Pancreas (tissue), 10 donors: ENCODE data around the gene SPEM1. TPM values are rescaled to one million over a fixed set of nuclear protein-coding genes. Genes with fewer than 3 reads are reported as not detected.

Experiments used
- ATAC-seq, 4 donors: fragments of 200-7000 bp; cut with Tn5 transposase; one replicate each; pipeline versions ENCODE4 v1.8.0 to v1.9.1; 2020; ENCODE audit warnings: mild to moderate bottlenecking in 4 of 4, moderate library complexity in 4 of 4
- DNase-seq, 6 donors: peaks; one replicate each; pipeline ENCODE4 v3.0.0-alpha.2; 2020
- FAIRE-seq: peaks from 2 replicates; lab custom pipeline; 2012; peaks lifted over from hg19 to GRCh38; lab: Jason Lieb, UNC
- H3K27ac ChIP-seq, 4 donors: fragments of 200-600 bp; sonication (generic); 1 replicate in 3 of 4; 2 replicates in 1 of 4; pipeline versions ENCODE4 v1.5.0 to v1.8.0; 2020
- H3K27me3 ChIP-seq, 4 donors: fragments of 200-600 bp; one replicate each; pipeline ENCODE4 v1.8.0; 2021
- H3K36me3 ChIP-seq, 3 donors: fragments of 200-600 bp; sonication (generic) in 1 of 3; one replicate each; pipeline versions ENCODE4 v1.5.0 to v1.8.0; 2020 to 2021
- H3K4me1 ChIP-seq, 3 donors: fragments of 200-600 bp; one replicate each; pipeline ENCODE4 v1.8.0; 2021
- H3K4me3 ChIP-seq, 4 donors: fragments of 200-600 bp; sonication (generic) in 2 of 4; one replicate each; pipeline versions ENCODE4 v1.5.0 to v1.8.0; 2020 to 2021
- H3K9me3 ChIP-seq, 4 donors: fragments of 200-600 bp; one replicate each; pipeline ENCODE4 v1.8.0; 2021
- WGBS, 2 donors: extraction: QIAGEN DNeasy Blood & Tissue Kit; methylation state at CpG; one replicate each; pipeline ENCODE4 v1.1.7; 2013; 5-methylcytosine and 5-hydroxymethylcytosine counted together
- intact Hi-C, 3 donors: fragments of 100-400 bp; cut with DNase I; formaldehyde crosslinking; loops; one replicate each; pipeline versions ENCODE4 v1.11.1 to v1.14.2; 2022
- polyA plus RNA-seq, 2 donors: library from polyadenylated mRNA; stranded (reverse); fragments of 200-250 nt; gene quantifications; one replicate each; pipeline ENCODE4 v1.2.3, GENCODE V29; 2013
- total RNA-seq, 6 donors: library from RNA; stranded (reverse); fragmentation: NEBNext Ultra II Directional in 4 of 6; extraction: Animal tissue kit (Norgen Biotek cat#: 25700) in 4 of 6; gene quantifications; one replicate each; pipeline versions ENCODE4 v1.2.1 to v1.2.4, GENCODE V29; 2021 to 2023
- TF ChIP-seq, protein P1 (sequence below), 4 donors: fragments of 200-600 bp; sonication (generic) in 3 of 4; IDR thresholded peaks; one replicate each; pipeline versions ENCODE4 v1.5.0 to v1.8.0; 2021; ENCODE audit warnings: antibody characterized with exemption in 4 of 4
- donor health status: healthy with polysubstance abuse.
- donor health status: DM: no; HTN: no; CAD: no; lungs with moderate emphysema.
- donor health status: DM: no; HTN: no; CAD: no.
- donor health status: control.
- donor health status: control.
- donor health status: Bipolar disorder and iron deficiency.
- donor health status: DM: yes; HTN: yes; CAD: no.
- donor health status: DM: no; HTN: no; CAD: no.
- donor health status: DM: no; HTN: no; CAD: no.
- donor health status: DM: yes; HTN: yes; CAD: no.

The SPEM1 gene
- total and polyA plus RNA-seq, 8 donors = not detected

DNA sequence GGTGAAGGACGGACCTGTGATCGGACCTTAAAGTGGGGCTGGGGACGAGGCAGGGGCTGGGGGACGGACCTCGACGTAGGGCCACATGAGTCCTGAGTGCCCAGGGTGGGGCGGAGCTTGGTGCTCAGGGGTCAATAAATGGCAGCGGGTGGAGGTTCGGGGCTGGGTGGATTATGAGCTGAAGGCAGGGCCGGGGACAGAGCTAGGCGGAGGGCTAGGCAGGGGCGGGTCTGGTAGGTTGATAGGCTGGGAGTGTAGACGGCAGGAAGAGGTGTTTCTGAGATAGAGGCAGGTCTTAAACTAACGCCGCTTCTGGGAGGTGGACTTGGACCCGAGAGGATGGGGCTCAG is 25.5 kb downstream of the SPEM1 start:
- TF ChIP-seq, protein P1, sequence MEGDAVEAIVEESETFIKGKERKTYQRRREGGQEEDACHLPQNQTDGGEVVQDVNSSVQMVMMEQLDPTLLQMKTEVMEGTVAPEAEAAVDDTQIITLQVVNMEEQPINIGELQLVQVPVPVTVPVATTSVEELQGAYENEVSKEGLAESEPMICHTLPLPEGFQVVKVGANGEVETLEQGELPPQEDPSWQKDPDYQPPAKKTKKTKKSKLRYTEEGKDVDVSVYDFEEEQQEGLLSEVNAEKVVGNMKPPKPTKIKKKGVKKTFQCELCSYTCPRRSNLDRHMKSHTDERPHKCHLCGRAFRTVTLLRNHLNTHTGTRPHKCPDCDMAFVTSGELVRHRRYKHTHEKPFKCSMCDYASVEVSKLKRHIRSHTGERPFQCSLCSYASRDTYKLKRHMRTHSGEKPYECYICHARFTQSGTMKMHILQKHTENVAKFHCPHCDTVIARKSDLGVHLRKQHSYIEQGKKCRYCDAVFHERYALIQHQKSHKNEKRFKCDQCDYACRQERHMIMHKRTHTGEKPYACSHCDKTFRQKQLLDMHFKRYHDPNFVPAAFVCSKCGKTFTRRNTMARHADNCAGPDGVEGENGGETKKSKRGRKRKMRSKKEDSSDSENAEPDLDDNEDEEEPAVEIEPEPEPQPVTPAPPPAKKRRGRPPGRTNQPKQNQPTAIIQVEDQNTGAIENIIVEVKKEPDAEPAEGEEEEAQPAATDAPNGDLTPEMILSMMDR (IDR thresholded peaks at IDR 0.05) = no peak
- peak in 1 of 6 donors; percentile 69 for DNase-seq
- no peaks in the 10 kb centered on the region for H3K9me3 ChIP-seq
- peak overlapping the region in 1 of 4 donors; percentile 29 for H3K27ac ChIP-seq
- no peaks in the 10 kb centered on the region for H3K27me3 ChIP-seq
- H3K4me1 ChIP-seq = peaks cover 0 to 7% (median 0%) of the 10 kb centered on the region in 3 donors
- peak overlapping the region; percentile 18 to 63 (median 58) for H3K4me3 ChIP-seq
- intact Hi-C loops = no loop called here
- ATAC-seq = peak; percentile 53 to 66 (median 62)
- no peak for FAIRE-seq
- no peaks in the 10 kb centered on the region for H3K36me3 ChIP-seq
- 3 to 4% methylated on average over 16 of the region's 16 CpGs for WGBS, 2 donors

DNA sequence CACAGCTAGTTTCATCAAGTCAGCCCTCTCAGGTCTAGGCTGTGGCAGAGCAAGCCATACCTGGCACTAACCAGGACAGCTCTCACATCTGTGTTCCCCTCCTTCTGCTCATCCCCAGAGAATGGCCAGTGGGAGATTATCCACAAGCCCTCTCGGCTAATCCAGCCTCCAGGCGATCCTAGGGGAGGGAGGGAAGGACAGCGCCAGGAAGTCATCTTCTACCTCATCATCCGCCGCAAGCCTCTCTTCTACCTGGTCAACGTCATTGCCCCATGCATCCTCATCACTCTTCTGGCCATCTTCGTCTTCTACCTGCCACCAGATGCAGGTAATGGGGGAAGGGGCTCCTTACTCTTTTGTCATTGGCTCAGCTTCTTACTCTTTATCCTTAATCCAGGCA is 28.3 kb downstream of the SPEM1 start:
- intact Hi-C loops = no loop called here
- Histone ChIP-seq H3K4me1 (peaks cover 0 to 5% (median 0%) of the 10 kb centered on the region in 3 donors), H3K4me3 (no peak overlapping the region), H3K27ac (no peak overlapping the region), H3K36me3 (no peaks in the 10 kb centered on the region), H3K27me3 (no peaks in the 10 kb centered on the region), H3K9me3 (no peaks in the 10 kb centered on the region)
- WGBS, 2 donors = 91 to 96% methylated on average over 7 of the region's 7 CpGs
- no peak for DNase-seq
- TF ChIP-seq, protein P1 (IDR thresholded peaks at IDR 0.05) = no peak
- FAIRE-seq = no peak
- ATAC-seq = no peak

DNA sequence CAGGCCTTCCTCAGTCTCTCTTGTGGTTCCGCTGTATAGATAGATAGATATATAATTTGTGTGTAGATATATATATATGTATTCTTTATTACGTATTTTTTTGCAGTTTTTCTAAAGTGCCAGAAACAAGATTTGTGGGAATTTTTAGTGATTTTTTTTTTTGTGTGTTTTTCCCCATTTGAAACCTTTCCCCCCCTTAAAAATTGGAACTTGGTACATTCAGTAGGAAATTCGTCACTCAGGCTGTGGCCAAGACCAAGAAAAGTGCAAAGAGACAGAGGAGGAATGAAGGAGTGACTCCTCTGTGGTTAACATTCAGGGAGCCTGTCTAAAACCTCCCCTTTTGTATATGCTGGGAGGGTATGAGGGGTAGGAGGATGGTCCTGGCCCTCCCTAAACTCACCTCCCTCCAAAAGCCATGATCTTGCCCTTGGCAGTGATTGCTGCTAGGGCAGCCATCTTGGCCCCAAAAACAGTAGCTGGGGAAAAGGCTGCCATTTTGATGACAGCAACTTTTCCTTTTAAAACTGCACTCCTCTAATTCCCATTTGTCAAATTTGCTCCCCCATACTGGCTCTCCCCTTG is 39.9 kb downstream of the SPEM1 start:
- no peak overlapping the region for H3K27ac ChIP-seq
- 79 to 83% methylated on average over 3 of the region's 3 CpGs for WGBS, 2 donors
- no peak for ATAC-seq
- FAIRE-seq = no peak
- no peaks in the 10 kb centered on the region for H3K27me3 ChIP-seq
- H3K36me3 ChIP-seq = peaks cover 0 to 18% (median 5%) of the 10 kb centered on the region in 3 donors
- H3K4me1 ChIP-seq = peaks cover 0 to 2% (median 0%) of the 10 kb centered on the region in 3 donors
- TF ChIP-seq, protein P1 (IDR thresholded peaks at IDR 0.05) = no peak
- intact Hi-C loops = no loop called here
- no peak for DNase-seq
- H3K4me3 ChIP-seq = no peak overlapping the region
- H3K9me3 ChIP-seq = no peaks in the 10 kb centered on the region

DNA sequence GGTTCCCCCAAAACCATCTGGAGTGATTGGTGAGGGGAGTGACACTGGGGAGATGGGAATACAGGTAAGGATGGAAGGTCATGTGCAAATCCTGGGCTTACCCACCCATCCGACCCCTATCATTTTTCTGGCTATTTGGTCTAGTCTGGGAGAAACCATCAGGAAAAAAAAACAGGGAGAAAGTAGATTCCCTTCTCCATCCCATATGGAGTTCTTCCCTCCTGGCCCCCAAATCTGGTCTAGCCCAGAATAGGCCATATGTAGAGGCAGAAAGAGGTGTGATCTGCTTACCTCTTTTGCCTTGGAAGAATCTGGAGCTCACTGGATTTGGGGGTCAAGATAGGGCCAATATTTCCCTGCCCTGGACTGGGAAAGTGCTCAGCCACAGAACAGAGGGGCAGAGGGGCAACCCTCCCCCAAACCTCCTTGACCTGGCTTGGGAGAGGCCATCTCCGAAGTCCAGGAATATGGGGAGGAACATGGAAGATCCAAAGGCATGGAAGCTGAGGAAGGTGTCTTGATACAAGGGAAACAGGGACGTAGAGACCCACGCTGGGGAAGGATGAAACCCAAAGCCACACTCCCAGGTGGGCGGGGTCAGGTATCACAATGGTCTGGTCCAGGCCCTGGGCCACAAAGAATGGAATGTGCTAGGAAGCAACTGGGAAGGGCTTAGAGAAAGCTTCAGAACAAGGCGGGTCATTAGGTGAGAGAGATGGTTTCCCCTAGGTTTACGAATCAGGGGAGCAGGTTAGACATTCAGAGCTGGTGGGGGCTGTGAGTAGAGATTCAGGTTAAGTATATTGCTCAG is 40.9 kb downstream of the SPEM1 start:
- Histone ChIP-seq H3K27ac (no peak overlapping the region), H3K27me3 (no peaks in the 10 kb centered on the region), H3K4me1 (peaks cover 0 to 2% (median 0%) of the 10 kb centered on the region in 3 donors), H3K36me3 (peaks cover 0 to 25% (median 5%) of the 10 kb centered on the region in 3 donors), H3K9me3 (no peaks in the 10 kb centered on the region), H3K4me3 (no peak overlapping the region)
- no peak for ATAC-seq
- WGBS, 2 donors = 97 to 98% methylated on average over 7 of the region's 7 CpGs
- intact Hi-C loops = no loop called here
- TF ChIP-seq, protein P1 (IDR thresholded peaks at IDR 0.05) = no peak
- no peak for DNase-seq
- FAIRE-seq = no peak
